ENCODE results near the gene ATXN1.

GRCh38 chr6:16782278-16782677, 21.0 kb upstream of the ATXN1 start:
- TF ChIP-seq CTCF (IDR thresholded peaks at IDR 0.05; ENCODE audit: insufficient read depth, low read length) (no peak), POLR2AphosphoS5 (IDR thresholded peaks at IDR 0.05; ENCODE audit: low read depth) (no peak), GABPA (IDR thresholded peaks at IDR 0.05; ENCODE audit: low read depth) (no peak)
- TF ChIP-seq, protein P1, sequence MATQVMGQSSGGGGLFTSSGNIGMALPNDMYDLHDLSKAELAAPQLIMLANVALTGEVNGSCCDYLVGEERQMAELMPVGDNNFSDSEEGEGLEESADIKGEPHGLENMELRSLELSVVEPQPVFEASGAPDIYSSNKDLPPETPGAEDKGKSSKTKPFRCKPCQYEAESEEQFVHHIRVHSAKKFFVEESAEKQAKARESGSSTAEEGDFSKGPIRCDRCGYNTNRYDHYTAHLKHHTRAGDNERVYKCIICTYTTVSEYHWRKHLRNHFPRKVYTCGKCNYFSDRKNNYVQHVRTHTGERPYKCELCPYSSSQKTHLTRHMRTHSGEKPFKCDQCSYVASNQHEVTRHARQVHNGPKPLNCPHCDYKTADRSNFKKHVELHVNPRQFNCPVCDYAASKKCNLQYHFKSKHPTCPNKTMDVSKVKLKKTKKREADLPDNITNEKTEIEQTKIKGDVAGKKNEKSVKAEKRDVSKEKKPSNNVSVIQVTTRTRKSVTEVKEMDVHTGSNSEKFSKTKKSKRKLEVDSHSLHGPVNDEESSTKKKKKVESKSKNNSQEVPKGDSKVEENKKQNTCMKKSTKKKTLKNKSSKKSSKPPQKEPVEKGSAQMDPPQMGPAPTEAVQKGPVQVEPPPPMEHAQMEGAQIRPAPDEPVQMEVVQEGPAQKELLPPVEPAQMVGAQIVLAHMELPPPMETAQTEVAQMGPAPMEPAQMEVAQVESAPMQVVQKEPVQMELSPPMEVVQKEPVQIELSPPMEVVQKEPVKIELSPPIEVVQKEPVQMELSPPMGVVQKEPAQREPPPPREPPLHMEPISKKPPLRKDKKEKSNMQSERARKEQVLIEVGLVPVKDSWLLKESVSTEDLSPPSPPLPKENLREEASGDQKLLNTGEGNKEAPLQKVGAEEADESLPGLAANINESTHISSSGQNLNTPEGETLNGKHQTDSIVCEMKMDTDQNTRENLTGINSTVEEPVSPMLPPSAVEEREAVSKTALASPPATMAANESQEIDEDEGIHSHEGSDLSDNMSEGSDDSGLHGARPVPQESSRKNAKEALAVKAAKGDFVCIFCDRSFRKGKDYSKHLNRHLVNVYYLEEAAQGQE (IDR thresholded peaks at IDR 0.05; ENCODE audit: insufficient replicate concordance, low read depth), result no peak

Data from HL-60 (cell line).